Neural crest cell (in vitro differentiated cells): ENCODE results near the gene ASH1L. TPM values are rescaled to one million over a fixed set of nuclear protein-coding genes. Genes with fewer than 3 reads are reported as not detected.
"Not testable (repeated sequence)": the region's sequence is repeated elsewhere in the genome, so short reads cannot be mapped to it uniquely, and the experiment has no call there.

Experiments
- DNase-seq: peaks from one replicate; pipeline ENCODE4 v3.0.0; 2021; ENCODE audit warnings: low read depth, mixed read lengths, low spot score
- H3K27ac Mint-ChIP-seq: one replicate; pipeline ENCODE4 v1.8.0; 2021; ENCODE audit warnings: mild to moderate bottlenecking, mixed read lengths; ENCODE audit not compliant: unreplicated experiment
- H3K27me3 Mint-ChIP-seq: 2 replicates; pipeline ENCODE4 v1.8.0; 2021; ENCODE audit warnings: low read depth, mild to moderate bottlenecking, mixed read lengths
- H3K36me3 Mint-ChIP-seq: 2 replicates; pipeline ENCODE4 v1.8.0; 2021; ENCODE audit warnings: low read depth, mild to moderate bottlenecking, mixed read lengths
- H3K4me1 Mint-ChIP-seq: 2 replicates; pipeline ENCODE4 v1.8.0; 2021; ENCODE audit warnings: mixed read lengths
- H3K4me3 Mint-ChIP-seq: one replicate; pipeline ENCODE4 v1.8.0; 2021; ENCODE audit warnings: mild to moderate bottlenecking, mixed read lengths
- H3K9me3 Mint-ChIP-seq: 2 replicates; pipeline ENCODE4 v1.8.0; 2021; ENCODE audit warnings: mixed read lengths
- total RNA-seq: library from RNA; stranded (reverse); gene quantifications from 2 replicates; pipeline ENCODE4 v1.2.1, GENCODE V29; 2021
- TF ChIP-seq, protein P1 (sequence below): fragments of 200-600 bp; sonication (generic); conservative IDR thresholded peaks from 2 replicates; pipeline ENCODE4 v1.5.0; 2021; ENCODE audit warnings: antibody characterized with exemption, mild to moderate bottlenecking

The ASH1L gene
- total RNA-seq, 1 donor from 2014 or later, result 35.4 TPM

DNA sequence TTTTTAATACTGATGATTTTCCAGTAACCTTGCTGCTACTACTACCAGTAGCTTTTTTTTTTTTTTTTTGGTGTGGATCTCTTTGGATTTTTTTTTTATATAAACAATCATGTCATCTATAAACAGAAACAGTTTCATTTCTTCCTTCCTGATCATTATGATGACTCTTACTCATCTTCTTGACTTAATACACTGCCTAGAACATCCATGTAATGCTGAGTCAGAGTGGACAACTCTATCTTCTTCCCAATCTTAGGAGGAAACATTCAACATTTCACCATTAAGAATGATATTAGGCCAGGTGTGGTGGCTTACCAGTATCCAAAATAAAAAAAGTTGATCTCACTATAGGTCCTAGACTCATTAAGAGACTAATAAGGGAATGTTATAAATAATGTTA lies 172.8 kb downstream of the ASH1L start:
- peaks cover 44% of the 10 kb centered on the region for H3K36me3 Mint-ChIP-seq
- TF ChIP-seq, protein P1, sequence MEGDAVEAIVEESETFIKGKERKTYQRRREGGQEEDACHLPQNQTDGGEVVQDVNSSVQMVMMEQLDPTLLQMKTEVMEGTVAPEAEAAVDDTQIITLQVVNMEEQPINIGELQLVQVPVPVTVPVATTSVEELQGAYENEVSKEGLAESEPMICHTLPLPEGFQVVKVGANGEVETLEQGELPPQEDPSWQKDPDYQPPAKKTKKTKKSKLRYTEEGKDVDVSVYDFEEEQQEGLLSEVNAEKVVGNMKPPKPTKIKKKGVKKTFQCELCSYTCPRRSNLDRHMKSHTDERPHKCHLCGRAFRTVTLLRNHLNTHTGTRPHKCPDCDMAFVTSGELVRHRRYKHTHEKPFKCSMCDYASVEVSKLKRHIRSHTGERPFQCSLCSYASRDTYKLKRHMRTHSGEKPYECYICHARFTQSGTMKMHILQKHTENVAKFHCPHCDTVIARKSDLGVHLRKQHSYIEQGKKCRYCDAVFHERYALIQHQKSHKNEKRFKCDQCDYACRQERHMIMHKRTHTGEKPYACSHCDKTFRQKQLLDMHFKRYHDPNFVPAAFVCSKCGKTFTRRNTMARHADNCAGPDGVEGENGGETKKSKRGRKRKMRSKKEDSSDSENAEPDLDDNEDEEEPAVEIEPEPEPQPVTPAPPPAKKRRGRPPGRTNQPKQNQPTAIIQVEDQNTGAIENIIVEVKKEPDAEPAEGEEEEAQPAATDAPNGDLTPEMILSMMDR, result no peak

GRCh38 chr1:155385836-155386235 lies 176.8 kb downstream of the ASH1L start:
- H3K27ac Mint-ChIP-seq, H3K9me3 Mint-ChIP-seq, H3K4me3 Mint-ChIP-seq, DNase-seq, H3K27me3 Mint-ChIP-seq, H3K4me1 Mint-ChIP-seq: not testable (repeated sequence)
- peaks cover 33% of the 10 kb centered on the region for H3K36me3 Mint-ChIP-seq

More for the DNA sequence above, 172.8 kb downstream of the ASH1L start:
- DNase-seq, result no peak
- H3K27me3 Mint-ChIP-seq, result no peaks in the 10 kb centered on the region
- peaks cover 7% of the 10 kb centered on the region for H3K9me3 Mint-ChIP-seq
- H3K27ac Mint-ChIP-seq, result no peak overlapping the region
- no peak overlapping the region for H3K4me3 Mint-ChIP-seq
- peaks cover 3% of the 10 kb centered on the region for H3K4me1 Mint-ChIP-seq

GRCh38 chr1:155383406-155383805 lies 179.2 kb downstream of the ASH1L start:
- H3K27ac Mint-ChIP-seq, result no peak overlapping the region

GRCh38 chr1:155379631-155380090 lies 182.9 kb downstream of the ASH1L start:
- DNase-seq, result no peak
- Mint-ChIP-seq H3K36me3 (peaks cover 14% of the 10 kb centered on the region), H3K27me3 (no peaks in the 10 kb centered on the region), H3K4me1 (no peaks in the 10 kb centered on the region), H3K9me3 (no peaks in the 10 kb centered on the region), H3K27ac (no peak overlapping the region), H3K4me3 (no peak overlapping the region)
- TF ChIP-seq, protein P1, result no peak

More at GRCh38 chr1:155383406-155383805, 179.2 kb downstream of the ASH1L start:
- TF ChIP-seq, protein P1, result no peak
- peaks cover 28% of the 10 kb centered on the region for H3K36me3 Mint-ChIP-seq
- H3K4me3 Mint-ChIP-seq, result no peak overlapping the region
- no peaks in the 10 kb centered on the region for H3K4me1 Mint-ChIP-seq
- H3K27me3 Mint-ChIP-seq, result no peaks in the 10 kb centered on the region
- H3K9me3 Mint-ChIP-seq, result peaks cover 7% of the 10 kb centered on the region
- no peak for DNase-seq

DNA sequence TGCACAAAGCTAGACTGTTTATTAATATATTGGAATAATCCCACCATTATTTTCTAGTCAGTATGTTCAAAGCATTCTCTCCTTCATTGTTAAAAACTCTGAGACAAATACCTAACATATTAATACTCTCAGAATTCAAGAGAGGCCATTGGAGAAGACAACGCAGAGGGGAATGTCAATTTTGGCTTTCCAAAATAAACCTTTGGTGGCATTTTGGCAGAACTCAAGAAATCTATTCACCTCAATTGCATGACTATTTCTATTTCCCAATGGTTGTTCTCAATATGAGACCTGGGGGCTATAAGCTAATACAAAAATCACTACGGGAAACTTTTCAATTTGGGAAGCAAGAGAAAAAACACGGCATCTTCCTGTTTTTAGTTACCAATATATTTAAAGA lies 183.4 kb downstream of the ASH1L start:
- Mint-ChIP-seq H3K4me3 (no peak overlapping the region), H3K36me3 (peaks cover 12% of the 10 kb centered on the region), H3K27me3 (no peaks in the 10 kb centered on the region), H3K9me3 (no peaks in the 10 kb centered on the region), H3K27ac (no peak overlapping the region), H3K4me1 (no peaks in the 10 kb centered on the region)
- DNase-seq, result no peak
- TF ChIP-seq, protein P1, result no peak

DNA sequence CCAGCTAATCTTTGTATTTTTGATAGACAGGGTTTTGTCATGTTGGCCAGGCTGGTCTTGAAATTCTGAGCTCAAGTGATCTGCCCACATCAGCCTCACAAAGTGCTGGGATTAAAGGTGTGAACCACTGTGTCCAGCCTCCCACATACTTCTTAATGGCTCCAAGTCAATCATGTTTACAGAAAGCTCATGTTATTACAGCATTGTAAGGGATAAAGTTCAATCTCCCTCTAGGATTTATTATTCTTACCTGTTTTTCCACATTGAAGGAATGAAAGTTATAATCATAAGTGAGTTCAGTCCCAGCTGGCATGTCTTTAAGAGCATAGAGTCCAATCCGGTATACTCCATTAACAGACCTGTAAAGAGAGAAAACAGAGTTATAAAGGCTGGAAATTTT lies 202.6 kb downstream of the ASH1L start:
- no peak for DNase-seq
- Mint-ChIP-seq H3K36me3 (peaks cover 5% of the 10 kb centered on the region), H3K4me1 (no peaks in the 10 kb centered on the region), H3K4me3 (no peak overlapping the region), H3K27me3 (no peaks in the 10 kb centered on the region), H3K9me3 (no peaks in the 10 kb centered on the region), H3K27ac (no peak overlapping the region)
- TF ChIP-seq, protein P1, result no peak
